K562 (cell line): ENCODE measurements around the gene PEDS1. TPM values are rescaled to one million over a fixed set of nuclear protein-coding genes. Genes with fewer than 3 reads are reported as not detected.

Source experiments
- JUND ChIP-seq, 2 experiments: IDR thresholded peaks; 2 replicates in 1 of 2; 3 replicates in 1 of 2; pipeline ENCODE4 v1.6.1; 2011; ENCODE audit warnings: borderline replicate concordance in 2 of 2, low read depth in 2 of 2, low read length in 2 of 2, improper control_type of control experiment in 1 of 2, missing biosample characterization in 1 of 2, missing genetic modification characterization in 1 of 2, missing genetic modification reagents in 1 of 2
- POLR2B ChIP-seq: fragments of 450-650 bp; IDR thresholded peaks from 2 replicates; pipeline ENCODE4 v1.6.1; 2018; ENCODE audit warnings: low read depth; ENCODE audit not compliant: partially characterized antibody
- RAD21 ChIP-seq, 2 experiments: fragments of 250-450 bp in 1 of 2; fragments of 450-650 bp in 1 of 2; sonication (Bioruptor Pico) in 1 of 2; formaldehyde crosslinking in 1 of 2; IDR thresholded peaks in 1 of 2; conservative IDR thresholded peaks in 1 of 2; 2 replicates each; pipeline versions ENCODE4 v1.4.0 to v1.8.0; 2020 to 2022; ENCODE audit warnings: mild to moderate bottlenecking in 2 of 2, moderate library complexity in 1 of 2
- SMC3 ChIP-seq: conservative IDR thresholded peaks from 2 replicates; pipeline ENCODE4 v1.6.1; 2011; ENCODE audit warnings: low read depth, low read length, improper control_type of control experiment; ENCODE audit not compliant: insufficient read depth
- ZFP36 ChIP-seq: fragments of 150-350 bp; IDR thresholded peaks from 2 replicates; pipeline ENCODE4 v1.6.1; 2018; ENCODE audit warnings: low read length, low read depth; ENCODE audit not compliant: partially characterized antibody
- ZNF174 ChIP-seq: fragments of 250-450 bp; sonication (Bioruptor Pico); IDR thresholded peaks from 2 replicates; pipeline ENCODE4 v1.4.0; 2020; ENCODE audit warnings: mild to moderate bottlenecking
- polyA plus RNA-seq, 8 experiments: library from polyadenylated mRNA; depleted of rRNA in 4 of 8; stranded (reverse) in 5 of 8; unstranded in 3 of 8; fragments of >200 nt; fragmentation: Nextera tagmentation in 2 of 8; fragmentation: Illumina TruSeq in 1 of 8; extraction: Ambion mirVana in 2 of 8; extraction: Trizol in 1 of 8; gene quantifications; 2 replicates each; pipeline versions ENCODE4 v1.2.1 to v1.2.3, GENCODE V29; 2011 to 2014; ENCODE audit warnings: inconsistent platforms in 1 of 8, missing spikeins in 1 of 8
- total RNA-seq, 7 experiments: library from RNA; depleted of rRNA in 6 of 7; stranded (reverse); fragments of >200 nt in 6 of 7; fragmentation: Illumina TruSeq in 2 of 7; extraction: Trizol in 2 of 7; gene quantifications; 2 replicates each; pipeline versions ENCODE4 v1.2.1 to v1.2.3, GENCODE V29; 2011 to 2021; ENCODE audit warnings: low replicate concordance in 1 of 7
- TF ChIP-seq, protein P1 (sequence below): fragments of 250-450 bp; sonication (Bioruptor Pico); IDR thresholded peaks from 2 replicates; pipeline ENCODE4 v1.5.0; 2020; ENCODE audit warnings: mild to moderate bottlenecking
- TF ChIP-seq, protein P2 (sequence below): IDR thresholded peaks from 2 replicates; pipeline ENCODE4 v1.6.1; 2012; ENCODE audit warnings: low read depth, low read length, improper control_type of control experiment, borderline replicate concordance
- TF ChIP-seq, protein P3 (sequence below), 2 experiments: fragments of 450-650 bp; formaldehyde crosslinking in 1 of 2; IDR thresholded peaks; 2 replicates each; pipeline versions ENCODE4 v1.4.0 to v1.6.1; 2014 to 2020; ENCODE audit warnings: mild to moderate bottlenecking in 2 of 2, borderline replicate concordance in 1 of 2, low read depth in 1 of 2
- TF ChIP-seq, protein P4 (sequence below): sonication (generic); formaldehyde crosslinking; IDR thresholded peaks from 2 replicates; pipeline ENCODE4 v1.8.0; 2022; ENCODE audit warnings: missing genetic modification reagents, mild to moderate bottlenecking, moderate library complexity, borderline replicate concordance

Gene PEDS1
- total and polyA plus RNA-seq, 9 of the 15 experiments (the other 6 are each of a cell fraction or from before 2014, with no cell fraction given) = 2.9 to 38.5 (median 24.2) TPM

DNA sequence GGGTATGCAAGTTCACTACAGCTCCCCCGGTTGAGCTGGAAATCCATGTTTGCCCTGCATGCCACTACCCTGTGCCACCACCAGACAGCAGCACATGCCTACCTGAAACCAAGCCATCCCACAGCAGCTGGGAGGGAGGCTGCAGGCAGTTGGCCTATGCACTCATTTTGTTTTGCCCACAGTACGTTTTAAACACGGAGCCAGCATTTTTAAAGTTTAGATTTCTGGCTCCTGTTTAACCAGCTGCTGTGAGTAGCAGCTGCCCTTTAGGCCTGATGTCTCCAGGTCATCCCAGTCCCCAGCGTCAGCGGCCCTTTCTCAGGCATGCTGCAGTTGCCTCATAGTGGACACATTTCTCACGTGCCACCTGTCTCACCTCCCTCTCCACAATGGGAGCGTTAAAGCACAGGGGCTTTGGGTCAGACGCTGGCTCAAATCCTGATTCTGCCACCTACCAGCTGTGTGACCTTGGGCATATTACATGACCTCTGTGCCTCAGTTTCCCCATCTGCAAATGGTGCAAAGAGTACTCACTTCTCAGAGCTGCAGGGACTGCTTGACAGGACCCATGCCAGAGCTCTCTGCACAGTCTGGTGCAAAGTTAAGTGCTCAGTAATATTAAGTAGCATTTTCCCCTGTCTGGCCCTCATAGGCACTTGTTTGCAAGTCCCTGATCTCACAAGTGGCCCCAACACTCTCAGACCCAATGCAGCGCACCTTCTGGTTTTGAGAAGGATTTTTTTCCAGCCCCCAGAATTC, 32.4 kb downstream of the PEDS1 start (continued):
- TF ChIP-seq, protein P1, sequence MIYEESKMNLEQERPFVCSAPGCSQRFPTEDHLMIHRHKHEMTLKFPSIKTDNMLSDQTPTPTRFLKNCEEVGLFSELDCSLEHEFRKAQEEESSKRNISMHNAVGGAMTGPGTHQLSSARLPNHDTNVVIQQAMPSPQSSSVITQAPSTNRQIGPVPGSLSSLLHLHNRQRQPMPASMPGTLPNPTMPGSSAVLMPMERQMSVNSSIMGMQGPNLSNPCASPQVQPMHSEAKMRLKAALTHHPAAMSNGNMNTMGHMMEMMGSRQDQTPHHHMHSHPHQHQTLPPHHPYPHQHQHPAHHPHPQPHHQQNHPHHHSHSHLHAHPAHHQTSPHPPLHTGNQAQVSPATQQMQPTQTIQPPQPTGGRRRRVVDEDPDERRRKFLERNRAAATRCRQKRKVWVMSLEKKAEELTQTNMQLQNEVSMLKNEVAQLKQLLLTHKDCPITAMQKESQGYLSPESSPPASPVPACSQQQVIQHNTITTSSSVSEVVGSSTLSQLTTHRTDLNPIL (CRISPR knock-in tag) = no peak
- peak; percentile 57; the same call in 1 of the 2 replicates for TF ChIP-seq SMC3
- peak; percentile 3; the same call in 1 of the 2 replicates for TF ChIP-seq JUND (IDR thresholded peaks at IDR 0.05; ENCODE audit: borderline replicate concordance, low read depth, low read length)
- no peak for TF ChIP-seq JUND (tag; IDR thresholded peaks at IDR 0.05; ENCODE audit: borderline replicate concordance, low read depth, low read length)
- TF ChIP-seq, protein P2, sequence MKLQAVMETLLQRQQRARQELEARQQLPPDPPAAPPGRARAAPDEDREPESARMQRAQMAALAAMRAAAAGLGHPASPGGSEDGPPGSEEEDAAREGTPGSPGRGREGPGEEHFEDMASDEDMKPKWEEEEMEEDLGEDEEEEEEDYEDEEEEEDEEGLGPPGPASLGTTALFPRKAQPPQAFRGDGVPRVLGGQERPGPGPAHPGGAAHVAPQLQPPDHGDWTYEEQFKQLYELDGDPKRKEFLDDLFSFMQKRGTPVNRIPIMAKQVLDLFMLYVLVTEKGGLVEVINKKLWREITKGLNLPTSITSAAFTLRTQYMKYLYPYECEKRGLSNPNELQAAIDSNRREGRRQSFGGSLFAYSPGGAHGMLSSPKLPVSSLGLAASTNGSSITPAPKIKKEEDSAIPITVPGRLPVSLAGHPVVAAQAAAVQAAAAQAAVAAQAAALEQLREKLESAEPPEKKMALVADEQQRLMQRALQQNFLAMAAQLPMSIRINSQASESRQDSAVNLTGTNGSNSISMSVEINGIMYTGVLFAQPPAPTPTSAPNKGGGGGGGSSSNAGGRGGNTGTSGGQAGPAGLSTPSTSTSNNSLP = no peak
- TF ChIP-seq, protein P3, sequence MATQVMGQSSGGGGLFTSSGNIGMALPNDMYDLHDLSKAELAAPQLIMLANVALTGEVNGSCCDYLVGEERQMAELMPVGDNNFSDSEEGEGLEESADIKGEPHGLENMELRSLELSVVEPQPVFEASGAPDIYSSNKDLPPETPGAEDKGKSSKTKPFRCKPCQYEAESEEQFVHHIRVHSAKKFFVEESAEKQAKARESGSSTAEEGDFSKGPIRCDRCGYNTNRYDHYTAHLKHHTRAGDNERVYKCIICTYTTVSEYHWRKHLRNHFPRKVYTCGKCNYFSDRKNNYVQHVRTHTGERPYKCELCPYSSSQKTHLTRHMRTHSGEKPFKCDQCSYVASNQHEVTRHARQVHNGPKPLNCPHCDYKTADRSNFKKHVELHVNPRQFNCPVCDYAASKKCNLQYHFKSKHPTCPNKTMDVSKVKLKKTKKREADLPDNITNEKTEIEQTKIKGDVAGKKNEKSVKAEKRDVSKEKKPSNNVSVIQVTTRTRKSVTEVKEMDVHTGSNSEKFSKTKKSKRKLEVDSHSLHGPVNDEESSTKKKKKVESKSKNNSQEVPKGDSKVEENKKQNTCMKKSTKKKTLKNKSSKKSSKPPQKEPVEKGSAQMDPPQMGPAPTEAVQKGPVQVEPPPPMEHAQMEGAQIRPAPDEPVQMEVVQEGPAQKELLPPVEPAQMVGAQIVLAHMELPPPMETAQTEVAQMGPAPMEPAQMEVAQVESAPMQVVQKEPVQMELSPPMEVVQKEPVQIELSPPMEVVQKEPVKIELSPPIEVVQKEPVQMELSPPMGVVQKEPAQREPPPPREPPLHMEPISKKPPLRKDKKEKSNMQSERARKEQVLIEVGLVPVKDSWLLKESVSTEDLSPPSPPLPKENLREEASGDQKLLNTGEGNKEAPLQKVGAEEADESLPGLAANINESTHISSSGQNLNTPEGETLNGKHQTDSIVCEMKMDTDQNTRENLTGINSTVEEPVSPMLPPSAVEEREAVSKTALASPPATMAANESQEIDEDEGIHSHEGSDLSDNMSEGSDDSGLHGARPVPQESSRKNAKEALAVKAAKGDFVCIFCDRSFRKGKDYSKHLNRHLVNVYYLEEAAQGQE (IDR thresholded peaks at IDR 0.05; ENCODE audit: borderline replicate concordance) = peak; percentile 48; the same call in 1 of the 2 replicates
- TF ChIP-seq, protein P3 (CRISPR knock-in tag; IDR thresholded peaks at IDR 0.05; ENCODE audit: low read depth) = no peak
- no peak for TF ChIP-seq ZFP36
- TF ChIP-seq RAD21 (CRISPR knock-in tag; conservative IDR thresholded peaks at IDR 0.05 in 1 of 2, IDR thresholded peaks at IDR 0.05 in 1 of 2) = peak; percentile 35 to 69; a peak in 3 of 4 replicates
- no peak for TF ChIP-seq POLR2B
- TF ChIP-seq ZNF174 (CRISPR knock-in tag) = no peak
- TF ChIP-seq, protein P4, sequence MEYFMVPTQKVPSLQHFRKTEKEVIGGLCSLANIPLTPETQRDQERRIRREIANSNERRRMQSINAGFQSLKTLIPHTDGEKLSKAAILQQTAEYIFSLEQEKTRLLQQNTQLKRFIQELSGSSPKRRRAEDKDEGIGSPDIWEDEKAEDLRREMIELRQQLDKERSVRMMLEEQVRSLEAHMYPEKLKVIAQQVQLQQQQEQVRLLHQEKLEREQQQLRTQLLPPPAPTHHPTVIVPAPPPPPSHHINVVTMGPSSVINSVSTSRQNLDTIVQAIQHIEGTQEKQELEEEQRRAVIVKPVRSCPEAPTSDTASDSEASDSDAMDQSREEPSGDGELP (CRISPR knock-in tag) = peak; percentile 55; the same call in 1 of the 2 replicates
